ENCODE measurements around the gene SIX3. TPM values are rescaled to one million over a fixed set of nuclear protein-coding genes. Genes with fewer than 3 reads are reported as not detected.

Gene SIX3
- total and polyA plus RNA-seq, 2 donors (not counting 3 experiments of a cell fraction or from before 2014, with no cell fraction given), result not detected

- no peaks in the 10 kb centered on the region for H3K9me1 ChIP-seq (replicated peaks; ENCODE audit: control insufficient read depth, extremely low read depth, insufficient read depth, low read length)
- FAIRE-seq, result no peak
- ChIA-PET CTCF (interaction anchor here (0.6 to 2.7 kb wide), 5 partner anchors 9 to 907 kb away, joined by 3 to 21 read pairs (median 3); no protein-coding TSS in a partner anchor), POLR2A (no interaction called here)
- no peaks in the 10 kb centered on the region for H3K79me2 ChIP-seq (ENCODE audit: control insufficient read depth, insufficient read depth, low read length)
- no peak overlapping the region for H3K9ac ChIP-seq (replicated peaks; ENCODE audit: extremely low read depth, insufficient read depth, low read length)
- BruUV-seq (replicated peaks), result no TSS peak
- no peak overlapping the region for H3K4me2 ChIP-seq (ENCODE audit: insufficient read depth, low read length)
- intact Hi-C loops (cut with micrococcal nuclease) (loop anchor here (10.0 kb wide), 1 partner anchor 1076 kb away; no protein-coding TSS in a partner anchor), dilution Hi-C loops (cut with MboI; ENCODE audit: extremely low pct_ligation_motif_present, low sequenced_read_pairs) (no loop called here)
- H3K9me3 ChIP-seq (replicated peaks; ENCODE audit: control insufficient read depth, insufficient read depth, low read length), result no peaks in the 10 kb centered on the region
- no peaks in the 10 kb centered on the region for H3K36me3 ChIP-seq (ENCODE audit: control insufficient read depth in 2 of 2, extremely low read depth in 1 of 2, insufficient read depth in 2 of 2, low read length in 2 of 2)
- no peaks in the 10 kb centered on the region for H4K20me1 ChIP-seq (replicated peaks; ENCODE audit: control insufficient read depth, extremely low read depth, insufficient read depth, low read length)
- no peak overlapping the region for H2AFZ ChIP-seq (ENCODE audit: low read depth, low read length)
- H3K27me3 ChIP-seq (ENCODE audit: control insufficient read depth in 2 of 2, insufficient read depth in 2 of 2, low read length in 2 of 2), result peaks cover 75 to 90% of the 10 kb centered on the region in 2 experiments
- DNase-seq (ENCODE audit: low read depth, low spot score), result no peak
- peaks cover 16% of the 10 kb centered on the region for H3K4me1 ChIP-seq (ENCODE audit: control insufficient read depth, extremely low read depth, insufficient read depth, low read length)
- no peak for TF ChIP-seq JUN (IDR thresholded peaks at IDR 0.05; ENCODE audit: borderline replicate concordance, insufficient read depth, insufficient read length, low read depth)
- TF ChIP-seq, protein P1, sequence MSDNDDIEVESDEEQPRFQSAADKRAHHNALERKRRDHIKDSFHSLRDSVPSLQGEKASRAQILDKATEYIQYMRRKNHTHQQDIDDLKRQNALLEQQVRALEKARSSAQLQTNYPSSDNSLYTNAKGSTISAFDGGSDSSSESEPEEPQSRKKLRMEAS (IDR thresholded peaks at IDR 0.05; ENCODE audit: insufficient read depth, insufficient read length), result no peak
- TF ChIP-seq GATA2 (IDR thresholded peaks at IDR 0.05; ENCODE audit: insufficient read depth, insufficient read length, low read depth, low read length), result no peak
- TF ChIP-seq EZH2 (IDR thresholded peaks at IDR 0.05; ENCODE audit: borderline replicate concordance, low read depth, low read length, severe bottlenecking), result no peak
- no peak overlapping the region for H3K4me3 ChIP-seq (replicated peaks in 1 of 3; ENCODE audit: insufficient read depth in 1 of 3, low read depth in 1 of 3, low read length in 3 of 3)
- H3K27ac ChIP-seq (ENCODE audit: insufficient read depth, low read depth, low read length), result no peak overlapping the region
These were observed 9.6 kb downstream of the SIX3 start for GRCh38 chr2:44951124-44951523.

DNA sequence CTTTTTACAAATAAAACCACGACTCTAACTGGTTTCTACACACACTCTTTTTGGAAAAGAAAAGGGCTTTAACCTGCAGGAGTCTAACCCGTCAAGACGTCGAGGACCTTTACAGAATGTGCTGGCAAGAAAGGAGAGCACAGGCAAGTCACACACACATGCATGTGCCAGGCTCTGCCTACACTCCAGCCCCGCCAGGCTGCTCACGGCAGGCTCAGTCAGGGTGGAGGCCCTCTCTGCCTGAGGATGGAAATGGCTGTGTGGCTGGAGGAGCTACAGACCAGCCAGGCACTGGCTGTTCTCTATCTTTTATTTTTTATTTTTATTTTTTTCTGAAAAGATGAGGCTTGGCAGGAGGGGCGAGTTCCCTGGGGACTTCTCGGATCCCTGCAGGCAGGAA, 10.2 kb downstream of the SIX3 start:
- DNase-seq (ENCODE audit: low read depth, low spot score), result no peak
- no peak for TF ChIP-seq JUN (IDR thresholded peaks at IDR 0.05; ENCODE audit: borderline replicate concordance, insufficient read depth, insufficient read length, low read depth)
- no peak for TF ChIP-seq MYC (IDR thresholded peaks at IDR 0.05; ENCODE audit: low read depth, low read length)
- no peak for TF ChIP-seq POLR2A (IDR thresholded peaks at IDR 0.05; ENCODE audit: low read depth, low read length)
- no peak for TF ChIP-seq POLR2AphosphoS5 (IDR thresholded peaks at IDR 0.05; ENCODE audit: insufficient read depth, low read depth, low read length)
- TF ChIP-seq, protein P1 (IDR thresholded peaks at IDR 0.05; ENCODE audit: insufficient read depth, insufficient read length), result no peak
- TF ChIP-seq EZH2 (IDR thresholded peaks at IDR 0.05; ENCODE audit: borderline replicate concordance, low read depth, low read length, severe bottlenecking), result no peak
- TF ChIP-seq CTCF (IDR thresholded peaks at IDR 0.05; ENCODE audit: extremely low read depth in 1 of 2, insufficient read depth in 1 of 2, low read depth in 1 of 2, low read length in 2 of 2), result no peak
- no peak for TF ChIP-seq GATA2 (IDR thresholded peaks at IDR 0.05; ENCODE audit: insufficient read depth, insufficient read length, low read depth, low read length)
- no peak for TF ChIP-seq FOS (IDR thresholded peaks at IDR 0.05; ENCODE audit: borderline replicate concordance, insufficient read depth, low read length)
- H3K4me1 ChIP-seq (ENCODE audit: control insufficient read depth, extremely low read depth, insufficient read depth, low read length), result peaks cover 16% of the 10 kb centered on the region
- dilution Hi-C loops (cut with MboI; ENCODE audit: extremely low pct_ligation_motif_present, low sequenced_read_pairs) (no loop called here), intact Hi-C loops (cut with micrococcal nuclease) (loop anchor here (2.0 to 10.0 kb wide), 2 partner anchors 783 to 1077 kb away; partner anchors contain the start of gene PPM1B)
- H3K36me3 ChIP-seq (ENCODE audit: control insufficient read depth in 2 of 2, extremely low read depth in 1 of 2, insufficient read depth in 2 of 2, low read length in 2 of 2), result no peaks in the 10 kb centered on the region
- peak overlapping the region; percentile 41 for H2AFZ ChIP-seq (ENCODE audit: low read depth, low read length)
- H3K27ac ChIP-seq (ENCODE audit: insufficient read depth, low read depth, low read length), result no peak overlapping the region
- BruUV-seq (replicated peaks), result no TSS peak
- no peak for FAIRE-seq
- no peaks in the 10 kb centered on the region for H3K9me1 ChIP-seq (replicated peaks; ENCODE audit: control insufficient read depth, extremely low read depth, insufficient read depth, low read length)
- H3K4me3 ChIP-seq (replicated peaks in 1 of 3; ENCODE audit: insufficient read depth in 1 of 3, low read depth in 1 of 3, low read length in 3 of 3), result peak overlapping the region in 1 of 3 experiments; percentile 22
- no peak overlapping the region for H3K4me2 ChIP-seq (ENCODE audit: insufficient read depth, low read length)
- POLR2A ChIA-PET, result no interaction called here
- H3K79me2 ChIP-seq (ENCODE audit: control insufficient read depth, insufficient read depth, low read length), result no peaks in the 10 kb centered on the region
- H4K20me1 ChIP-seq (replicated peaks; ENCODE audit: control insufficient read depth, extremely low read depth, insufficient read depth, low read length), result no peaks in the 10 kb centered on the region
- peaks cover 73 to 90% of the 10 kb centered on the region in 2 experiments for H3K27me3 ChIP-seq (ENCODE audit: control insufficient read depth in 2 of 2, insufficient read depth in 2 of 2, low read length in 2 of 2)
- CTCF ChIA-PET, result interaction anchor here (0.6 to 2.7 kb wide), 7 partner anchors 10 to 908 kb away, joined by 3 to 21 read pairs (median 3); no protein-coding TSS in a partner anchor
- no peak overlapping the region for H3K9ac ChIP-seq (replicated peaks; ENCODE audit: extremely low read depth, insufficient read depth, low read length)
- H3K9me3 ChIP-seq (replicated peaks; ENCODE audit: control insufficient read depth, insufficient read depth, low read length), result no peaks in the 10 kb centered on the region
